Sigmoid colon (tissue), 7 donors: ENCODE measurements around the gene AIF1. TPM values are rescaled to one million over a fixed set of nuclear protein-coding genes. Genes with fewer than 3 reads are reported as not detected.

Experiments used
- DNase-seq: peaks from one replicate; pipeline ENCODE4 v3.0.0-alpha.2; 2019
- H3K27ac ChIP-seq, 4 donors: fragments of 200-600 bp; sonication (generic); one replicate each; pipeline ENCODE4 v1.5.1; 2016 to 2019; ENCODE audit warnings: mild to moderate bottlenecking in 1 of 4
- H3K27me3 ChIP-seq, 3 donors: fragments of 200-600 bp; sonication (generic); one replicate each; pipeline ENCODE4 v1.5.1; 2019; ENCODE audit warnings: mild to moderate bottlenecking in 1 of 3
- H3K36me3 ChIP-seq, 4 donors: fragments of 200-600 bp; sonication (generic); one replicate each; pipeline ENCODE4 v1.5.1; 2016 to 2019
- H3K4me1 ChIP-seq, 4 donors: fragments of 200-600 bp; sonication (generic); one replicate each; pipeline ENCODE4 v1.5.1; 2017 to 2019
- H3K4me3 ChIP-seq, 4 donors: fragments of 200-600 bp; sonication (generic); one replicate each; pipeline ENCODE4 v1.5.1; 2017 to 2019; ENCODE audit warnings: mild to moderate bottlenecking in 2 of 4, moderate library complexity in 1 of 4
- H3K9me3 ChIP-seq, 4 donors: fragments of 200-600 bp in 3 of 4; sonication (generic) in 3 of 4; one replicate each; pipeline versions ENCODE4 v1.5.1 to v1.6.1; 2013 to 2019
- EP300 ChIP-seq, 4 donors: sonication (generic); formaldehyde crosslinking; IDR thresholded peaks; one replicate each; pipeline ENCODE4 v1.6.1; 2017; ENCODE audit warnings: antibody characterized with exemption in 4 of 4
- POLR2A ChIP-seq, 2 donors: fragments of 450-650 bp; IDR thresholded peaks; one replicate each; pipeline ENCODE4 v1.6.1; 2016; ENCODE audit warnings: antibody characterized with exemption in 2 of 2, mild to moderate bottlenecking in 2 of 2, moderate library complexity in 2 of 2
- POLR2AphosphoS5 ChIP-seq, 4 donors: sonication (generic); formaldehyde crosslinking; IDR thresholded peaks; one replicate each; pipeline ENCODE4 v1.6.1; 2017; ENCODE audit warnings: antibody characterized with exemption in 4 of 4
- WGBS, 2 donors: extraction: QIAGEN DNeasy Blood & Tissue Kit; methylation state at CpG; one replicate each; pipeline ENCODE4 v1.1.7; 2013; 5-methylcytosine and 5-hydroxymethylcytosine counted together
- intact Hi-C: fragments of 100-400 bp; cut with DNase I; formaldehyde crosslinking; loops from one replicate; pipeline ENCODE4 v1.15.1; 2023
- polyA plus RNA-seq, 3 donors: library from polyadenylated mRNA; stranded (reverse); fragments of 200-250 nt; gene quantifications; one replicate each; pipeline ENCODE4 v1.2.3, GENCODE V29; 2013
- total RNA-seq, 4 donors: library from RNA; depleted of rRNA; stranded (reverse); fragments of >200 nt; gene quantifications; one replicate each; pipeline ENCODE4 v1.1.0, GENCODE V29; 2016
- TF ChIP-seq, protein P1 (sequence below), 4 experiments: fragments of 450-650 bp in 3 of 4; fragments of 200-600 bp in 1 of 4; IDR thresholded peaks; one replicate each; pipeline ENCODE4 v1.5.1; 2016 to 2019; ENCODE audit warnings: antibody characterized with exemption in 4 of 4, mild to moderate bottlenecking in 3 of 4, moderate library complexity in 2 of 4
- donor health status: healthy with polysubstance abuse.
- donor health status: Bipolar disorder and iron deficiency.
- donor health status: healthy.

Gene AIF1
- total and polyA plus RNA-seq, 7 donors: 12.5 to 133 (median 59.6) TPM

DNA sequence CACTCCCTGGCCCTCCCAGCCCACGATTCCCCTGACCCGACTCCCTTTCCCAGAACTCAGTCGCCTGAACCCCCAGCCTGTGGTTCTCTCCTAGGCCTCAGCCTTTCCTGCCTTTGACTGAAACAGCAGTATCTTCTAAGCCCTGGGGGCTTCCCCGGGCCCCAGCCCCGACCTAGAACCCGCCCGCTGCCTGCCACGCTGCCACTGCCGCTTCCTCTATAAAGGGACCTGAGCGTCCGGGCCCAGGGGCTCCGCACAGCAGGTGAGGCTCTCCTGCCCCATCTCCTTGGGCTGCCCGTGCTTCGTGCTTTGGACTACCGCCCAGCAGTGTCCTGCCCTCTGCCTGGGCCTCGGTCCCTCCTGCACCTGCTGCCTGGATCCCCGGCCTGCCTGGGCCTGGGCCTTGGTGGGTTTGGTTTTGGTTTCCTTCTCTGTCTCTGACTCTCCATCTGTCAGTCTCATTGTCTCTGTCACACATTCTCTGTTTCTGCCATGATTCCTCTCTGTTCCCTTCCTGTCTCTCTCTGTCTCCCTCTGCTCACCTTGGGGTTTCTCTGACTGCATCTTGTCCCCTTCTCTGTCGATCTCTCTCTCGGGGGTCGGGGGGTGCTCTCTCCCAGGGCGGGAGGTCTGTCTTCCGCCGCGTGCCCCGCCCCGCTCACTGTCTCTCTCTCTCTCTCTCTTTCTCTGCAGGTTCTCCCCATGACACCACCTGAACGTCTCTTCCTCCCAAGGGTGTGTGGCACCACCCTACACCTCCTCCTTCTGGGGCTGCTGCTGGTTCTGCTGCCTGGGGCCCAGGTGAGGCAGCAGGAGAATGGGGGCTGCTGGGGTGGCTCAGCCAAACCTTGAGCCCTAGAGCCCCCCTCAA is 42.8 kb upstream of the AIF1 start, which contains the start of gene LTA:
Gene LTA, plus strand, starts transcription at position 249 of the 871 bp plus-strand sequence. Its CDS starts 454 bp downstream, at position 703.
- Histone ChIP-seq H3K36me3 (no peaks in the 10 kb centered on the region), H3K4me3 (no peak within 1 kb of the TSS), H3K4me1 (peaks cover 0 to 4% (median 0%) of the 10 kb centered on the region in 4 donors), H3K27me3 (peaks cover 0 to 22% (median 0%) of the 10 kb centered on the region in 3 donors), H3K27ac (no peak within 1 kb of the TSS), H3K9me3 (no peaks in the 10 kb centered on the region)
- intact Hi-C loops: no loop called here
- TF ChIP-seq POLR2AphosphoS5 (IDR thresholded peaks at IDR 0.05) (no peak), EP300 (IDR thresholded peaks at IDR 0.05) (no peak), POLR2A (IDR thresholded peaks at IDR 0.05) (no peak)
- TF ChIP-seq, protein P1, sequence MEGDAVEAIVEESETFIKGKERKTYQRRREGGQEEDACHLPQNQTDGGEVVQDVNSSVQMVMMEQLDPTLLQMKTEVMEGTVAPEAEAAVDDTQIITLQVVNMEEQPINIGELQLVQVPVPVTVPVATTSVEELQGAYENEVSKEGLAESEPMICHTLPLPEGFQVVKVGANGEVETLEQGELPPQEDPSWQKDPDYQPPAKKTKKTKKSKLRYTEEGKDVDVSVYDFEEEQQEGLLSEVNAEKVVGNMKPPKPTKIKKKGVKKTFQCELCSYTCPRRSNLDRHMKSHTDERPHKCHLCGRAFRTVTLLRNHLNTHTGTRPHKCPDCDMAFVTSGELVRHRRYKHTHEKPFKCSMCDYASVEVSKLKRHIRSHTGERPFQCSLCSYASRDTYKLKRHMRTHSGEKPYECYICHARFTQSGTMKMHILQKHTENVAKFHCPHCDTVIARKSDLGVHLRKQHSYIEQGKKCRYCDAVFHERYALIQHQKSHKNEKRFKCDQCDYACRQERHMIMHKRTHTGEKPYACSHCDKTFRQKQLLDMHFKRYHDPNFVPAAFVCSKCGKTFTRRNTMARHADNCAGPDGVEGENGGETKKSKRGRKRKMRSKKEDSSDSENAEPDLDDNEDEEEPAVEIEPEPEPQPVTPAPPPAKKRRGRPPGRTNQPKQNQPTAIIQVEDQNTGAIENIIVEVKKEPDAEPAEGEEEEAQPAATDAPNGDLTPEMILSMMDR (IDR thresholded peaks at IDR 0.05): no peak
- DNase-seq: no peak
- 57 to 81% methylated on average over 27 of the region's 27 CpGs for WGBS, 2 donors

DNA sequence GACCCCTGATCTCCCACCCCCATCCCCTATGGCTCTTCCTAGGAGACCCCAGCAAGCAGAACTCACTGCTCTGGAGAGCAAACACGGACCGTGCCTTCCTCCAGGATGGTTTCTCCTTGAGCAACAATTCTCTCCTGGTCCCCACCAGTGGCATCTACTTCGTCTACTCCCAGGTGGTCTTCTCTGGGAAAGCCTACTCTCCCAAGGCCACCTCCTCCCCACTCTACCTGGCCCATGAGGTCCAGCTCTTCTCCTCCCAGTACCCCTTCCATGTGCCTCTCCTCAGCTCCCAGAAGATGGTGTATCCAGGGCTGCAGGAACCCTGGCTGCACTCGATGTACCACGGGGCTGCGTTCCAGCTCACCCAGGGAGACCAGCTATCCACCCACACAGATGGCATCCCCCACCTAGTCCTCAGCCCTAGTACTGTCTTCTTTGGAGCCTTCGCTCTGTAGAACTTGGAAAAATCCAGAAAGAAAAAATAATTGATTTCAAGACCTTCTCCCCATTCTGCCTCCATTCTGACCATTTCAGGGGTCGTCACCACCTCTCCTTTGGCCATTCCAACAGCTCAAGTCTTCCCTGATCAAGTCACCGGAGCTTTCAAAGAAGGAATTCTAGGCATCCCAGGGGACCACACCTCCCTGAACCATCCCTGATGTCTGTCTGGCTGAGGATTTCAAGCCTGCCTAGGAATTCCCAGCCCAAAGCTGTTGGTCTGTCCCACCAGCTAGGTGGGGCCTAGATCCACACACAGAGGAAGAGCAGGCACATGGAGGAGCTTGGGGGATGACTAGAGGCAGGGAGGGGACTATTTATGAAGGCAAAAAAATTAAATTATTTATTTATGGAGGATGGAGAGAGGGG is 41.6 kb upstream of the AIF1 start:
- TF ChIP-seq POLR2AphosphoS5 (IDR thresholded peaks at IDR 0.05) (no peak), EP300 (IDR thresholded peaks at IDR 0.05) (no peak), POLR2A (IDR thresholded peaks at IDR 0.05) (no peak)
- TF ChIP-seq, protein P1 (IDR thresholded peaks at IDR 0.05): no peak
- Histone ChIP-seq H3K4me1 (peaks cover 0 to 4% (median 0%) of the 10 kb centered on the region in 4 donors), H3K4me3 (no peak overlapping the region), H3K27me3 (peaks cover 0 to 10% (median 0%) of the 10 kb centered on the region in 3 donors), H3K36me3 (no peaks in the 10 kb centered on the region), H3K27ac (no peak overlapping the region), H3K9me3 (no peaks in the 10 kb centered on the region)
- intact Hi-C loops: no loop called here
- 89 to 90% methylated on average over 9 of the region's 9 CpGs for WGBS, 2 donors
- no peak for DNase-seq

DNA sequence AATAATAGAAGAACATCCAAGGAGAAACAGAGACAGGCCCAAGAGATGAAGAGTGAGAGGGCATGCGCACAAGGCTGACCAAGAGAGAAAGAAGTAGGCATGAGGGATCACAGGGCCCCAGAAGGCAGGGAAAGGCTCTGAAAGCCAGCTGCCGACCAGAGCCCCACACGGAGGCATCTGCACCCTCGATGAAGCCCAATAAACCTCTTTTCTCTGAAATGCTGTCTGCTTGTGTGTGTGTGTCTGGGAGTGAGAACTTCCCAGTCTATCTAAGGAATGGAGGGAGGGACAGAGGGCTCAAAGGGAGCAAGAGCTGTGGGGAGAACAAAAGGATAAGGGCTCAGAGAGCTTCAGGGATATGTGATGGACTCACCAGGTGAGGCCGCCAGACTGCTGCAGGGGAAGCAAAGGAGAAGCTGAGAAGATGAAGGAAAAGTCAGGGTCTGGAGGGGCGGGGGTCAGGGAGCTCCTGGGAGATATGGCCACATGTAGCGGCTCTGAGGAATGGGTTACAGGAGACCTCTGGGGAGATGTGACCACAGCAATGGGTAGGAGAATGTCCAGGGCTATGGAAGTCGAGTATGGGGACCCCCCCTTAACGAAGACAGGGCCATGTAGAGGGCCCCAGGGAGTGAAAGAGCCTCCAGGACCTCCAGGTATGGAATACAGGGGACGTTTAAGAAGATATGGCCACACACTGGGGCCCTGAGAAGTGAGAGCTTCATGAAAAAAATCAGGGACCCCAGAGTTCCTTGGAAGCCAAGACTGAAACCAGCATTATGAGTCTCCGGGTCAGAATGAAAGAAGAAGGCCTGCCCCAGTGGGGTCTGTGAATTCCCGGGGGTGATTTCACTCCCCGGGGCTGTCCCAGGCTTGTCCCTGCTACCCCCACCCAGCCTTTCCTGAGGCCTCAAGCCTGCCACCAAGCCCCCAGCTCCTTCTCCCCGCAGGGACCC is 40.6 kb upstream of the AIF1 start:
- no peaks in the 10 kb centered on the region for H3K9me3 ChIP-seq
- H3K4me1 ChIP-seq: peaks cover 0 to 4% (median 0%) of the 10 kb centered on the region in 4 donors
- no peak overlapping the region for H3K4me3 ChIP-seq
- DNase-seq: no peak
- TF ChIP-seq, protein P1 (IDR thresholded peaks at IDR 0.05): no peak
- TF ChIP-seq EP300 (IDR thresholded peaks at IDR 0.05) (no peak), POLR2AphosphoS5 (IDR thresholded peaks at IDR 0.05) (no peak), POLR2A (IDR thresholded peaks at IDR 0.05) (no peak)
- WGBS, 2 donors: 73 to 78% methylated on average over 14 of the region's 14 CpGs
- intact Hi-C loops: no loop called here
- peaks cover 0 to 5% (median 0%) of the 10 kb centered on the region in 3 donors for H3K27me3 ChIP-seq
- H3K27ac ChIP-seq: peak overlapping the region in 3 of 4 donors; percentile 73 to 79 (median 76)
- no peaks in the 10 kb centered on the region for H3K36me3 ChIP-seq

DNA sequence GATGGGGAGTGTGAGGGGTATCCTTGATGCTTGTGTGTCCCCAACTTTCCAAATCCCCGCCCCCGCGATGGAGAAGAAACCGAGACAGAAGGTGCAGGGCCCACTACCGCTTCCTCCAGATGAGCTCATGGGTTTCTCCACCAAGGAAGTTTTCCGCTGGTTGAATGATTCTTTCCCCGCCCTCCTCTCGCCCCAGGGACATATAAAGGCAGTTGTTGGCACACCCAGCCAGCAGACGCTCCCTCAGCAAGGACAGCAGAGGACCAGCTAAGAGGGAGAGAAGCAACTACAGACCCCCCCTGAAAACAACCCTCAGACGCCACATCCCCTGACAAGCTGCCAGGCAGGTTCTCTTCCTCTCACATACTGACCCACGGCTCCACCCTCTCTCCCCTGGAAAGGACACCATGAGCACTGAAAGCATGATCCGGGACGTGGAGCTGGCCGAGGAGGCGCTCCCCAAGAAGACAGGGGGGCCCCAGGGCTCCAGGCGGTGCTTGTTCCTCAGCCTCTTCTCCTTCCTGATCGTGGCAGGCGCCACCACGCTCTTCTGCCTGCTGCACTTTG is 39.6 kb upstream of the AIF1 start, which contains the start of gene TNF:
Gene TNF, plus strand, starts transcription at position 231 of the 567 bp plus-strand sequence. Its CDS starts 177 bp downstream, at position 408.
- H3K27ac ChIP-seq: peak within 1 kb of the TSS; percentile 47 to 79 (median 74)
- TF ChIP-seq, protein P1 (IDR thresholded peaks at IDR 0.05): no peak
- TF ChIP-seq POLR2AphosphoS5 (IDR thresholded peaks at IDR 0.05): peak; percentile 50 to 81 (median 80)
- peak; percentile 49 to 58 for TF ChIP-seq POLR2A (IDR thresholded peaks at IDR 0.05)
- no peak for TF ChIP-seq EP300 (IDR thresholded peaks at IDR 0.05)
- H3K9me3 ChIP-seq: no peaks in the 10 kb centered on the region
- peak within 1 kb of the TSS in 3 of 4 donors; percentile 27 to 48 (median 43) for H3K4me3 ChIP-seq
- DNase-seq: peak; percentile 86
- peaks cover 0 to 7% (median 4%) of the 10 kb centered on the region in 4 donors for H3K4me1 ChIP-seq
- no peaks in the 10 kb centered on the region for H3K27me3 ChIP-seq
- H3K36me3 ChIP-seq: no peaks in the 10 kb centered on the region
- intact Hi-C loops: no loop called here
- WGBS, 2 donors: 36 to 39% methylated on average over 19 of the region's 19 CpGs
